Measurements from ENCODE around the gene ANK3. TPM values are rescaled to one million over a fixed set of nuclear protein-coding genes. Genes with fewer than 3 reads are reported as not detected.

ANK3 gene
- total and polyA plus RNA-seq, 7 donors, result 11.6 to 170 (median 94.2) TPM

DNA sequence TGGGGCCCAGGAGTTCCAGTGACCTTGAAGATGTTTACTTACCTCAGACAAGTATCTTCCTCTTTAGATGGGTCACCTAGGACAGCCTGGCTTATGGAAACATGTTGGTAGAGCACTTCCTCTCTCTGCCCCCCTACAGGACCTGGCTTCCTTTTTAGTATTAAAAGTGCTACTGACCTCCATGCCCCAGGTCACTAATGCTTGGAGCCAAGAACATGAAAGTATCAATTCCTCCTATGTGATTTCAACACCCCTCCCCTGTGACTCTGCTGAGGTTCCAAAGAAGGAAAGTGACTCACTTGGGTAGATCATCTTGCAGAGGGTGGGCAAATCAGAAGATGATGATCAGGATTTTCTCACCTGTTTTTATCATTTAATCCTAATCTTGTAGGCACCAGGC, 358.0 kb downstream of the ANK3 start:
- ATAC-seq, result peak; percentile 90 to 92 (median 92)
- TF ChIP-seq, protein P1, sequence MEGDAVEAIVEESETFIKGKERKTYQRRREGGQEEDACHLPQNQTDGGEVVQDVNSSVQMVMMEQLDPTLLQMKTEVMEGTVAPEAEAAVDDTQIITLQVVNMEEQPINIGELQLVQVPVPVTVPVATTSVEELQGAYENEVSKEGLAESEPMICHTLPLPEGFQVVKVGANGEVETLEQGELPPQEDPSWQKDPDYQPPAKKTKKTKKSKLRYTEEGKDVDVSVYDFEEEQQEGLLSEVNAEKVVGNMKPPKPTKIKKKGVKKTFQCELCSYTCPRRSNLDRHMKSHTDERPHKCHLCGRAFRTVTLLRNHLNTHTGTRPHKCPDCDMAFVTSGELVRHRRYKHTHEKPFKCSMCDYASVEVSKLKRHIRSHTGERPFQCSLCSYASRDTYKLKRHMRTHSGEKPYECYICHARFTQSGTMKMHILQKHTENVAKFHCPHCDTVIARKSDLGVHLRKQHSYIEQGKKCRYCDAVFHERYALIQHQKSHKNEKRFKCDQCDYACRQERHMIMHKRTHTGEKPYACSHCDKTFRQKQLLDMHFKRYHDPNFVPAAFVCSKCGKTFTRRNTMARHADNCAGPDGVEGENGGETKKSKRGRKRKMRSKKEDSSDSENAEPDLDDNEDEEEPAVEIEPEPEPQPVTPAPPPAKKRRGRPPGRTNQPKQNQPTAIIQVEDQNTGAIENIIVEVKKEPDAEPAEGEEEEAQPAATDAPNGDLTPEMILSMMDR (IDR thresholded peaks at IDR 0.05), result no peak
- no peak overlapping the region for H3K4me3 ChIP-seq
- peak overlapping the region; percentile 88 for H3K27ac ChIP-seq
- no peaks in the 10 kb centered on the region for H3K27me3 ChIP-seq (ENCODE audit: insufficient read depth in 3 of 3, low read length in 2 of 3)
- peaks cover 25% of the 10 kb centered on the region for H3K4me1 ChIP-seq
- H3K36me3 ChIP-seq (ENCODE audit: insufficient read depth in 1 of 2, low read depth in 1 of 2), result no peaks in the 10 kb centered on the region
- intact Hi-C loops (cut with DNase I), result loop anchor here (1.0 to 10.0 kb wide), 7 partner anchors 124 to 797 kb away; partner anchors contain the start of gene CCDC6 (in 2 of the 2)
- no peak for DNase-seq
- no peaks in the 10 kb centered on the region for H3K9me3 ChIP-seq

DNA sequence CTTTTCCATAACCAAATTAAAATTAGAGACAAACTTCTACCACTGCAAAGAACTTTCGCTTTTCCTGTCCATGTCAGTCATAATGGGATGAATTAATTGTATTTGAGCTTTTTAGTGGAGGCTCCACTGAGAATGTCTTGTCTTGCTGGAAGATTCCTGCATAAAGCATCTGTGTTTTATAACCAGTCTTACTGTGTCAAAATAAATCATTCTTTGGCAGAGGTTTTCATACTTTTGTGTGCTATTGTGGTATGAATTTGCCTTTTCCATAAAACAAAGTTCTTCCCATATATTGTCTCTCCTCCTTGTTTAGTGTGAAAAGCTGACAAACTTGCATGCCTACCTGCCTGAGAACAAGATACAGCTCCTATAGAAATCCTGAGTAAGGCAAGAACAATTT, 358.5 kb downstream of the ANK3 start:
- 90 to 98% (median 92%) methylated on average over 1 of the region's 1 CpG for WGBS, 3 donors
- Histone ChIP-seq H3K27me3 (ENCODE audit: insufficient read depth in 3 of 3, low read length in 2 of 3) (no peaks in the 10 kb centered on the region), H3K9me3 (no peaks in the 10 kb centered on the region), H3K36me3 (ENCODE audit: insufficient read depth in 1 of 2, low read depth in 1 of 2) (no peaks in the 10 kb centered on the region), H3K27ac (peak overlapping the region; percentile 88), H3K4me1 (peaks cover 25% of the 10 kb centered on the region), H3K4me3 (no peak overlapping the region)
- ATAC-seq (no peak), DNase-seq (no peak)
- TF ChIP-seq, protein P1 (IDR thresholded peaks at IDR 0.05), result no peak
- intact Hi-C loops (cut with DNase I), result loop anchor here (2.0 to 10.0 kb wide), 6 partner anchors 124 to 796 kb away; partner anchors contain the start of gene CCDC6 (in 2 of the 2)

DNA sequence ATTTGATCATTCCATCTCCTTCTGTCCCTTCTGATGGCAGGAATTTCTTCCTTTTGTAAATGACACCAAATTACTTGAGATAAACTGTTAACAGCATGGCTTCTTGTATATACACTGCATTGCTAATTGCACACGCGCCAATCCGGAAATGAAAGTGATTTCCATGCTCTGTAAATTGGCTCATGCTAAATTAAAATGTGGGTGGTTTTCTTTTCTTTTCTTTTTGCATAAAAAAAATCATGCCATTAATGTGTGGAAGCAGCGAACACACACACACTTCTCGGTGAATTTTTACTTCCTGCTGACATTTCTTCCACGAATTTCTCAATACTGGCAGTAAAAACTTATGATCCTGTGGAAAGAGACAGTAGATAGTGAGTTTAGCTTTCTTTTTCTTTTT, 360.2 kb downstream of the ANK3 start:
- TF ChIP-seq, protein P1 (IDR thresholded peaks at IDR 0.05), result no peak
- Histone ChIP-seq H3K4me3 (no peak overlapping the region), H3K4me1 (peaks cover 25% of the 10 kb centered on the region), H3K36me3 (ENCODE audit: insufficient read depth in 1 of 2, low read depth in 1 of 2) (no peaks in the 10 kb centered on the region), H3K9me3 (no peaks in the 10 kb centered on the region), H3K27me3 (ENCODE audit: insufficient read depth in 3 of 3, low read length in 2 of 3) (no peaks in the 10 kb centered on the region), H3K27ac (no peak overlapping the region)
- ATAC-seq (no peak), DNase-seq (no peak)
- WGBS, 3 donors, result 76 to 83% (median 76%) methylated on average over 6 of the region's 6 CpGs
- intact Hi-C loops (cut with DNase I), result no loop called here

DNA sequence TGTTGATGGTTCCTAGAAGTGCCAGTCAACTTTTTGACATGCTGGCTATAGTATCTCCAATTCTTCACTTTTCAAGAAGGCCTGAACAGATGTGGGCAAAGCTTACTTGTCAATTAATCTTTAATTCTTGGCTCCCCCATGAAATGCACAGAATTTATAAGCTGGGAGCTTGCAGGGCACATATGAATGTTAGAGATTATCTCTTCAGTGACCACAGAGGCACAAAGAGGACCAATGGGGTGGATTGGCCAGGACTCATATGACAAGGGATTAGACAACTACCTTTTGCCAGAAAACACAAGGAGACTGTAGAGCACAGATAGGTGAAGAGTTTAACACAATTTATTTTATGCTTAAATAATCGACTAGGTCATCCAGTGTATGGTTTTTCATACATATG, 361.6 kb downstream of the ANK3 start:
- H3K27me3 ChIP-seq (ENCODE audit: insufficient read depth in 3 of 3, low read length in 2 of 3), result no peaks in the 10 kb centered on the region
- H3K4me1 ChIP-seq, result peaks cover 23% of the 10 kb centered on the region
- H3K27ac ChIP-seq, result no peak overlapping the region
- no peak overlapping the region for H3K4me3 ChIP-seq
- intact Hi-C loops (cut with DNase I), result no loop called here
- TF ChIP-seq, protein P1 (IDR thresholded peaks at IDR 0.05), result no peak
- WGBS, 3 donors, result 81 to 95% (median 84%) methylated on average over 1 of the region's 1 CpG
- H3K9me3 ChIP-seq, result no peaks in the 10 kb centered on the region
- no peak for ATAC-seq
- no peaks in the 10 kb centered on the region for H3K36me3 ChIP-seq (ENCODE audit: insufficient read depth in 1 of 2, low read depth in 1 of 2)
- no peak for DNase-seq

DNA sequence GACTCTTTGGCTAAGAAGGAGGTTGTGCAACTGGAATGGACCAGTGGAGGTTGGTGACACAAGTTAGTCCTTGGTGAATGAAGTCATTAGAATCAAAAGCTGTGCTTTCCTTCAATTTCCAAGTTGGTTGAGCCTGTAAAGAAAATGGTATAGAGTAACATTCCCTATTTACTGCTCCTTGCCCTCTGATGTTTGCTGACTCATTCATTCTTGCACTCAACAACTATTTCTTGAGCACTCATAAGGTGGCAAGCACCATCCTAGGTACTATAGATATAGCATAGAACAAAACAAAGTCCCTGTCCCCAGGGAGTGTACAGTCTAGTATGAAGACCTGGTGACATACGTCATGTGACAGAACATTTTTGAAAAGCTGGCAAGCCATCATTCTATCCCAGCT, 364.4 kb downstream of the ANK3 start:
- H3K27ac ChIP-seq, result no peak overlapping the region
- H3K27me3 ChIP-seq (ENCODE audit: insufficient read depth in 3 of 3, low read length in 2 of 3), result no peaks in the 10 kb centered on the region
- H3K4me3 ChIP-seq, result no peak overlapping the region
- no peaks in the 10 kb centered on the region for H3K4me1 ChIP-seq
- ATAC-seq, result peak in 1 of 4 donors; percentile 19
- intact Hi-C loops (cut with DNase I), result no loop called here
- no peak for DNase-seq
- H3K36me3 ChIP-seq (ENCODE audit: insufficient read depth in 1 of 2, low read depth in 1 of 2), result no peaks in the 10 kb centered on the region
- H3K9me3 ChIP-seq, result no peaks in the 10 kb centered on the region
- TF ChIP-seq, protein P1 (IDR thresholded peaks at IDR 0.05), result no peak
- 76 to 100% (median 81%) methylated on average over 1 of the region's 1 CpG for WGBS, 3 donors

Data from psoas muscle (tissue), 8 donors.